ENCODE results near the gene PFKFB4.

- TF ChIP-seq BRCA1 (IDR thresholded peaks at IDR 0.05; ENCODE audit: low read depth, low read length) (no peak), CTCF (IDR thresholded peaks at IDR 0.05; ENCODE audit: control extremely low read depth in 1 of 3, insufficient read depth in 1 of 3, low read depth in 1 of 3, low read length in 3 of 3) (no peak), POLR2A (IDR thresholded peaks at IDR 0.05; ENCODE audit: control extremely low read depth in 1 of 2, low read depth in 2 of 2, low read length in 2 of 2) (no peak), USF2 (IDR thresholded peaks at IDR 0.05; ENCODE audit: low read length) (no peak), SRF (IDR thresholded peaks at IDR 0.05; ENCODE audit: low read depth, low read length) (no peak), RAD21 (IDR thresholded peaks at IDR 0.05 in 1 of 2, conservative IDR thresholded peaks at IDR 0.05 in 1 of 2; ENCODE audit: low read depth in 2 of 2, low read length in 2 of 2) (no peak)
Measured at GRCh38 chr3:48575366-48575765, 18.8 kb upstream of the PFKFB4 start.

Data from H1 (cell line).